PC-3 (cell line): Measurements from ENCODE around the gene ARHGEF4. TPM values are rescaled to one million over a fixed set of nuclear protein-coding genes. Genes with fewer than 3 reads are reported as not detected.

Source experiments
- ATAC-seq: fragments of 200-7000 bp; cut with Tn5 transposase; 2 replicates; pipeline ENCODE4 v1.9.1; 2020; ENCODE audit warnings: mild to moderate bottlenecking, moderate library complexity
- BruUV-seq: library from RNA; stranded (reverse); fragments of 400-500 nt; replicated peaks from 2 replicates; lab custom pipeline; 2021; lab: Mats Ljungman, UMichigan
- CTCF ChIA-PET: fragments of 300-600 bp; sonication (Branson Sonifier 250); formaldehyde crosslinking; loops from one replicate; lab custom pipeline; 2022; ENCODE audit warnings: antibody characterized with exemption; lab: Charles Lee
- POLR2A ChIA-PET: fragments of 300-600 bp; sonication (Branson Sonifier 250); formaldehyde crosslinking; loops from one replicate; lab custom pipeline; 2022; ENCODE audit warnings: antibody characterized with exemption; ENCODE audit not compliant: unreplicated experiment; lab: Charles Lee
- DNase-seq: peaks from one replicate; pipeline ENCODE4 v3.0.0-alpha.2; 2015
- H2AFZ ChIP-seq: fragments of 300-600 bp; sonication (generic); 2 replicates; pipeline ENCODE4 v1.6.0; 2016; ENCODE audit warnings: antibody characterized with exemption, low read length
- H3F3A ChIP-seq: fragments of 300-600 bp; sonication (generic); one replicate; pipeline ENCODE4 v1.6.0; 2017; ENCODE audit warnings: antibody characterized with exemption, low read length, control low read depth, mild to moderate bottlenecking; ENCODE audit not compliant: unreplicated experiment
- H3K27ac ChIP-seq: fragments of 300-600 bp; sonication (generic); 2 replicates; pipeline ENCODE4 v1.5.1; 2016; ENCODE audit warnings: mild to moderate bottlenecking, low read length
- H3K27me3 ChIP-seq: fragments of 300-600 bp; sonication (generic); 2 replicates; pipeline ENCODE4 v1.6.1; 2016; ENCODE audit warnings: low read length, mixed read lengths
- H3K36me3 ChIP-seq: fragments of 300-600 bp; sonication (generic); 2 replicates; pipeline ENCODE4 v1.6.1; 2016; ENCODE audit warnings: low read depth, mixed run types, low read length, mixed read lengths
- H3K4me1 ChIP-seq: fragments of 300-600 bp; sonication (generic); 2 replicates; pipeline ENCODE4 v1.5.1; 2016; ENCODE audit warnings: low read length; ENCODE audit not compliant: insufficient read depth
- H3K4me2 ChIP-seq: fragments of 300-600 bp; sonication (generic); 2 replicates; pipeline ENCODE4 v1.6.0; 2016; ENCODE audit warnings: low read length
- H3K4me3 ChIP-seq: fragments of 300-600 bp; sonication (generic); 2 replicates; pipeline ENCODE4 v1.5.1; 2016; ENCODE audit warnings: mild to moderate bottlenecking, low read length, mixed read lengths
- H3K79me2 ChIP-seq: fragments of 300-600 bp; sonication (generic); 2 replicates; pipeline ENCODE4 v1.6.1; 2017; ENCODE audit warnings: low read length, mixed read lengths
- H3K9ac ChIP-seq: fragments of 300-600 bp; sonication (generic); 2 replicates; pipeline ENCODE4 v1.6.0; 2016; ENCODE audit warnings: mild to moderate bottlenecking, low read length
- H3K9me2 ChIP-seq: fragments of 300-600 bp; sonication (generic); replicated peaks from 2 replicates; pipeline ENCODE4 v1.6.1; 2016; ENCODE audit warnings: mixed run types, low read length, mixed read lengths
- H3K9me3 ChIP-seq: fragments of 300-600 bp; sonication (generic); 2 replicates; pipeline ENCODE4 v1.6.1; 2016; ENCODE audit warnings: low read length, mixed read lengths
- H4K20me1 ChIP-seq: fragments of 300-600 bp; sonication (generic); 2 replicates; pipeline ENCODE4 v1.6.1; 2016; ENCODE audit warnings: low read length, mixed read lengths
- CTCF ChIP-seq: fragments of 300-600 bp; sonication (generic); conservative IDR thresholded peaks from 2 replicates; pipeline ENCODE4 v1.5.1; 2017; ENCODE audit warnings: antibody characterized with exemption, low read depth, mild to moderate bottlenecking, low read length
- EZH2 ChIP-seq: fragments of 300-600 bp; sonication (generic); IDR thresholded peaks from one replicate; pipeline ENCODE4 v1.6.1; 2017; ENCODE audit warnings: antibody characterized with exemption, mild to moderate bottlenecking, low read length; ENCODE audit not compliant: unreplicated experiment
- EZH2phosphoT487 ChIP-seq: fragments of 300-600 bp; sonication (generic); IDR thresholded peaks from 2 replicates; pipeline ENCODE4 v1.6.1; 2018; ENCODE audit warnings: mild to moderate bottlenecking, antibody characterized with exemption, low read length, borderline replicate concordance
- intact Hi-C: fragments of 100-400 bp; cut with micrococcal nuclease; formaldehyde crosslinking; loops from 2 replicates; pipeline ENCODE4 v1.9.0; 2023
- total RNA-seq: library from RNA; depleted of rRNA; stranded (reverse); fragments of >200 nt; gene quantifications from 2 replicates; pipeline ENCODE4 v1.2.3, GENCODE V29; 2014

Gene ARHGEF4
- total RNA-seq, 1 experiment from 2014 or later: 21.5 TPM

GRCh38 chr2:130975729-130976128, 139.0 kb downstream of the ARHGEF4 start:
- Histone ChIP-seq H2AFZ (no peak overlapping the region), H3F3A (no peaks in the 10 kb centered on the region), H3K9me2 (no peaks in the 10 kb centered on the region), H4K20me1 (no peaks in the 10 kb centered on the region), H3K4me2 (no peak overlapping the region), H3K27ac (no peak overlapping the region), H3K9ac (no peak overlapping the region), H3K4me3 (no peak overlapping the region), H3K79me2 (no peaks in the 10 kb centered on the region), H3K4me1 (no peaks in the 10 kb centered on the region), H3K9me3 (0 out of 2 replicates have a peak, but pooled peaks cover 9% of the 10 kb centered on the region), H3K27me3 (no peaks in the 10 kb centered on the region), H3K36me3 (no peaks in the 10 kb centered on the region)
- no peak for DNase-seq
- CTCF ChIA-PET: no interaction called here
- TF ChIP-seq EZH2phosphoT487 (no peak), CTCF (no peak), EZH2 (no peak)
- no peak for ATAC-seq
- POLR2A ChIA-PET: no interaction called here
- no TSS peak for BruUV-seq
- intact Hi-C loops: no loop called here

- ChIA-PET POLR2A (no interaction called here), CTCF (no interaction called here)
- intact Hi-C loops: no loop called here
- no peak overlapping the region for H3K9ac ChIP-seq
- TF ChIP-seq EZH2phosphoT487: no peak
- no peak for TF ChIP-seq CTCF
- no peak for TF ChIP-seq EZH2
- no peaks in the 10 kb centered on the region for H3K27me3 ChIP-seq
- H3K4me1 ChIP-seq: no peaks in the 10 kb centered on the region
- no peak overlapping the region for H2AFZ ChIP-seq
- H3K27ac ChIP-seq: no peak overlapping the region
- no peak overlapping the region for H3K4me3 ChIP-seq
- DNase-seq (no peak), ATAC-seq (no peak)
- H3K36me3 ChIP-seq: no peaks in the 10 kb centered on the region
- 0 out of 2 replicates have a peak, but pooled peaks cover 9% of the 10 kb centered on the region for H3K9me3 ChIP-seq
- no peaks in the 10 kb centered on the region for H3K79me2 ChIP-seq
- no peaks in the 10 kb centered on the region for H3F3A ChIP-seq
- no peaks in the 10 kb centered on the region for H4K20me1 ChIP-seq
- no peaks in the 10 kb centered on the region for H3K9me2 ChIP-seq
- BruUV-seq: no TSS peak
- no peak overlapping the region for H3K4me2 ChIP-seq
These were observed 140.0 kb downstream of the ARHGEF4 start for GRCh38 chr2:130976591-130977237.

- Histone ChIP-seq H3K9ac (no peak overlapping the region), H3K4me3 (no peak overlapping the region), H3K4me2 (no peak overlapping the region), H4K20me1 (no peaks in the 10 kb centered on the region), H3K36me3 (no peaks in the 10 kb centered on the region), H3K27ac (no peak overlapping the region), H3K9me3 (0 out of 2 replicates have a peak, but pooled peaks cover 9% of the 10 kb centered on the region), H3K9me2 (no peaks in the 10 kb centered on the region), H3F3A (no peaks in the 10 kb centered on the region), H3K79me2 (no peaks in the 10 kb centered on the region), H3K27me3 (no peaks in the 10 kb centered on the region), H3K4me1 (no peaks in the 10 kb centered on the region), H2AFZ (no peak overlapping the region)
- intact Hi-C loops: no loop called here
- TF ChIP-seq EZH2phosphoT487 (no peak), EZH2 (no peak)
- no TSS peak for BruUV-seq
- POLR2A ChIA-PET: no interaction called here
- ATAC-seq: no peak
- CTCF ChIA-PET: no interaction called here
- no peak for DNase-seq
These were observed 140.8 kb downstream of the ARHGEF4 start for GRCh38 chr2:130977461-130978050.
